A673 (cell line): ENCODE measurements around the gene MGLL. TPM values are rescaled to one million over a fixed set of nuclear protein-coding genes. Genes with fewer than 3 reads are reported as not detected.

Experiments
- BruUV-seq: library from RNA; stranded (reverse); fragments of 400-500 nt; replicated peaks from 2 replicates; lab custom pipeline; 2021; lab: Mats Ljungman, UMichigan
- CTCF ChIA-PET: fragments of 300-600 bp; sonication (Branson Sonifier 250); formaldehyde crosslinking; loops from one replicate; lab custom pipeline; 2022; ENCODE audit warnings: antibody characterized with exemption; lab: Charles Lee
- POLR2A ChIA-PET: fragments of 300-600 bp; sonication (Branson Sonifier 250); formaldehyde crosslinking; loops from one replicate; lab custom pipeline; 2022; ENCODE audit warnings: antibody characterized with exemption; ENCODE audit not compliant: low non-redundant PET; lab: Charles Lee
- DNase-seq: peaks from one replicate; pipeline ENCODE4 v3.0.0-alpha.2; 2015; ENCODE audit warnings: low spot score
- H3K27ac ChIP-seq: fragments of 200-600 bp; sonication (generic); 2 replicates; pipeline ENCODE4 v1.5.1; 2016; ENCODE audit warnings: mixed run types, low read depth, mild to moderate bottlenecking, mixed read lengths, antibody characterized with exemption, low read length; ENCODE audit not compliant: poor library complexity, severe bottlenecking
- H3K27me3 ChIP-seq: fragments of 200-600 bp; sonication (generic); replicated peaks from 2 replicates; pipeline ENCODE4 v1.6.1; 2017; ENCODE audit warnings: mixed run types, low read depth, mild to moderate bottlenecking, mixed read lengths, antibody characterized with exemption, low read length; ENCODE audit not compliant: insufficient read depth, poor library complexity
- H3K36me3 ChIP-seq: fragments of 200-600 bp; sonication (generic); 2 replicates; pipeline ENCODE4 v1.6.1; 2016; ENCODE audit warnings: mixed run types, mild to moderate bottlenecking, mixed read lengths, antibody characterized with exemption, low read length; ENCODE audit not compliant: insufficient read depth, poor library complexity, severe bottlenecking
- H3K4me1 ChIP-seq: fragments of 200-600 bp; sonication (generic); 2 replicates; pipeline ENCODE4 v1.6.1; 2017; ENCODE audit warnings: mixed run types, mild to moderate bottlenecking, mixed read lengths, antibody characterized with exemption, low read length; ENCODE audit not compliant: insufficient read depth, poor library complexity, severe bottlenecking
- H3K4me3 ChIP-seq: fragments of 200-600 bp; sonication (generic); 2 replicates; pipeline ENCODE4 v1.5.1; 2016; ENCODE audit warnings: low read depth, mixed run types, mild to moderate bottlenecking, mixed read lengths, low read length; ENCODE audit not compliant: poor library complexity, severe bottlenecking
- H3K9me3 ChIP-seq: fragments of 200-600 bp; sonication (generic); 2 replicates; pipeline ENCODE4 v1.6.1; 2016; ENCODE audit warnings: mixed run types, low read depth, mild to moderate bottlenecking, mixed read lengths, antibody characterized with exemption, low read length; ENCODE audit not compliant: poor library complexity, severe bottlenecking
- EZH2 ChIP-seq: fragments of 200-600 bp; sonication (generic); IDR thresholded peaks from 2 replicates; pipeline ENCODE4 v1.6.1; 2017; ENCODE audit warnings: borderline replicate concordance, low read depth, mild to moderate bottlenecking, mixed read lengths, antibody characterized with exemption, low read length; ENCODE audit not compliant: poor library complexity, severe bottlenecking
- intact Hi-C: fragments of 100-400 bp; cut with micrococcal nuclease; formaldehyde crosslinking; loops from one replicate; pipeline ENCODE4 v1.10.0; 2022; ENCODE audit not compliant: unreplicated experiment
- total RNA-seq: library from RNA; stranded (reverse); gene quantifications from 2 replicates; pipeline ENCODE4 v1.2.3, GENCODE V29; 2021
- TF ChIP-seq, protein P1 (sequence below): fragments of 300-800, 200-600 bp; sonication (generic); conservative IDR thresholded peaks from 2 replicates; pipeline ENCODE4 v1.5.1; 2017; ENCODE audit warnings: low read depth, mild to moderate bottlenecking, antibody characterized with exemption, low read length, moderate library complexity, mixed read lengths

Gene MGLL
- total RNA-seq, 1 experiment from 2014 or later, result 0.39 TPM

- DNase-seq, result peak; percentile 73
- no TSS peak for BruUV-seq
- H3K36me3 ChIP-seq, result no peaks in the 10 kb centered on the region
- H3K9me3 ChIP-seq, result no peaks in the 10 kb centered on the region
- CTCF ChIA-PET, result interaction anchor here (0.9 to 1.3 kb wide), 2 partner anchors 42 to 77 kb away, joined by 3 to 5 read pairs; no protein-coding TSS in a partner anchor
- no peaks in the 10 kb centered on the region for H3K27me3 ChIP-seq
- H3K4me3 ChIP-seq, result no peak overlapping the region
- H3K27ac ChIP-seq, result no peak overlapping the region
- POLR2A ChIA-PET, result no interaction called here
- H3K4me1 ChIP-seq, result no peaks in the 10 kb centered on the region
- intact Hi-C loops, result loop anchor here (1.0 to 5.0 kb wide), 2 partner anchors 319 to 480 kb away; no protein-coding TSS in a partner anchor
- TF ChIP-seq EZH2, result no peak
- TF ChIP-seq, protein P1, sequence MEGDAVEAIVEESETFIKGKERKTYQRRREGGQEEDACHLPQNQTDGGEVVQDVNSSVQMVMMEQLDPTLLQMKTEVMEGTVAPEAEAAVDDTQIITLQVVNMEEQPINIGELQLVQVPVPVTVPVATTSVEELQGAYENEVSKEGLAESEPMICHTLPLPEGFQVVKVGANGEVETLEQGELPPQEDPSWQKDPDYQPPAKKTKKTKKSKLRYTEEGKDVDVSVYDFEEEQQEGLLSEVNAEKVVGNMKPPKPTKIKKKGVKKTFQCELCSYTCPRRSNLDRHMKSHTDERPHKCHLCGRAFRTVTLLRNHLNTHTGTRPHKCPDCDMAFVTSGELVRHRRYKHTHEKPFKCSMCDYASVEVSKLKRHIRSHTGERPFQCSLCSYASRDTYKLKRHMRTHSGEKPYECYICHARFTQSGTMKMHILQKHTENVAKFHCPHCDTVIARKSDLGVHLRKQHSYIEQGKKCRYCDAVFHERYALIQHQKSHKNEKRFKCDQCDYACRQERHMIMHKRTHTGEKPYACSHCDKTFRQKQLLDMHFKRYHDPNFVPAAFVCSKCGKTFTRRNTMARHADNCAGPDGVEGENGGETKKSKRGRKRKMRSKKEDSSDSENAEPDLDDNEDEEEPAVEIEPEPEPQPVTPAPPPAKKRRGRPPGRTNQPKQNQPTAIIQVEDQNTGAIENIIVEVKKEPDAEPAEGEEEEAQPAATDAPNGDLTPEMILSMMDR, result peak; percentile 89
Observed at GRCh38 chr3:127652246-127652995, 169.9 kb downstream of the MGLL start.

DNA sequence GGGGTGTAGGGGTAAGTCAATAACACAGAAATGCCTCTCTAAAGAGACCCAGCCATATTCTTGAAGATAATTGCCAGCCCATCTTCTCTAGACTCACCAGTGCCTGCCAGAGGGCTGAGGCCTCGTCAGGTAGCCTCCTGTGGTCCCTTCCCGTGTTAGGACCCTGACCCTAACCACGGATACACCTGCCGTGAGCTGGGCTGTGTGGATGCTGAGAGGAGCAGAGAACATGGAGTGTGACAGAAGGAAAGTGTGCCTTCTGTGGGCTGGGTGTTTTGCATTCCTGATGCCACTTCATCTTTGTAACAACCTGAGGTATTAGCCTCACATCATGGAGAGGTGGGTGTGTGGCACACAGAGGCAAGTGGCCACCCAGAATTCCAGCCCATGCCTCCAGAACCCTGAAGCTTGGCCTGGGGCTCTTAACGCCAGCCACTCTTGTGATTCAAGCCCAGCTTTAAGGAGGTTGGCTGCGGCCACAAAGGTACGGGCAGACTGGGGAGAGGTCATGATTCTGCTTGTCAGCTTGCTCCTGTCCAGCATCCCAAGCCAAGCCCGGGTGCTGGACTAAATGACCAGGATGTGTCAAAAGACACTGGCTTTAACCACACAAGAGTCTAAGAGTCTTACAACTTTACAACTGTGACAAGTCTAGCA is 170.7 kb downstream of the MGLL start:
- TF ChIP-seq EZH2, result no peak
- no peaks in the 10 kb centered on the region for H3K27me3 ChIP-seq
- CTCF ChIA-PET, result interaction anchor here (0.9 to 1.3 kb wide), 3 partner anchors 17 to 76 kb away, joined by 3 to 5 read pairs (median 3); no protein-coding TSS in a partner anchor
- H3K27ac ChIP-seq, result no peak overlapping the region
- POLR2A ChIA-PET, result no interaction called here
- H3K4me1 ChIP-seq, result no peaks in the 10 kb centered on the region
- no peaks in the 10 kb centered on the region for H3K36me3 ChIP-seq
- intact Hi-C loops, result loop anchor here (1.0 to 5.0 kb wide), 2 partner anchors 320 to 481 kb away; no protein-coding TSS in a partner anchor
- H3K9me3 ChIP-seq, result no peaks in the 10 kb centered on the region
- H3K4me3 ChIP-seq, result no peak overlapping the region
- no peak for DNase-seq
- BruUV-seq, result no TSS peak

- Histone ChIP-seq H3K27me3 (no peaks in the 10 kb centered on the region), H3K36me3 (no peaks in the 10 kb centered on the region), H3K4me1 (no peaks in the 10 kb centered on the region), H3K27ac (no peak overlapping the region), H3K4me3 (no peak overlapping the region), H3K9me3 (no peaks in the 10 kb centered on the region)
- no TSS peak for BruUV-seq
- ChIA-PET POLR2A (no interaction called here), CTCF (no interaction called here)
- no peak for TF ChIP-seq EZH2
- TF ChIP-seq, protein P1, result no peak
- intact Hi-C loops, result loop anchor here (5.0 kb wide), 1 partner anchor 482 kb away; no protein-coding TSS in a partner anchor
- no peak for DNase-seq
Observed at GRCh38 chr3:127650236-127650635, 172.1 kb downstream of the MGLL start.
